Left cardiac atrium (tissue), 4 donors: ENCODE measurements around the gene RASGRP2. TPM values are rescaled to one million over a fixed set of nuclear protein-coding genes. Genes with fewer than 3 reads are reported as not detected.

Experiments used
- ATAC-seq, 2 donors: fragments of 200-7000 bp; cut with Tn5 transposase; one replicate each; pipeline ENCODE4 v1.9.1; 2020; ENCODE audit warnings: mild to moderate bottlenecking in 2 of 2, moderate library complexity in 2 of 2
- DNase-seq: peaks from one replicate; pipeline ENCODE4 v3.0.0-alpha.2; 2020
- intact Hi-C, 2 donors: fragments of 100-400 bp; cut with DNase I; formaldehyde crosslinking; loops; one replicate each; pipeline versions ENCODE4 v1.14.1 to v1.15.1; 2022 to 2023
- total RNA-seq, 2 donors: library from RNA; stranded (reverse); fragmentation: NEBNext Ultra II Directional; extraction: Animal tissue kit (Norgen Biotek cat#: 25700); gene quantifications; one replicate each; pipeline ENCODE4 v1.2.1, GENCODE V29; 2021
- donor health status: DM: no; HTN: yes; CAD: no.
- donor health status: DM: no; HTN: yes; CAD: no; lungs with severe emphysema.
- donor health status: DM: yes; HTN: yes; CAD: no.
- donor health status: Dilated cardiomyopathy.

The RASGRP2 gene
- total RNA-seq, 2 donors from 2014 or later, result 25.3 to 37.1 TPM

GRCh38 chr11:64774144-64774543 is 30.2 kb upstream of the RASGRP2 start:
- no peak for DNase-seq
- intact Hi-C loops, result no loop called here
- ATAC-seq, result no peak

- DNase-seq (no peak), ATAC-seq (no peak)
- intact Hi-C loops, result no loop called here
Measured at GRCh38 chr11:64772303-64773018, 28.5 kb upstream of the RASGRP2 start.

GRCh38 chr11:64771861-64772260 is 27.9 kb upstream of the RASGRP2 start:
- ATAC-seq (no peak), DNase-seq (no peak)
- intact Hi-C loops, result no loop called here

- DNase-seq (peak; percentile 14), ATAC-seq (no peak)
- intact Hi-C loops, result no loop called here
Measured at GRCh38 chr11:64770120-64770519, 26.2 kb upstream of the RASGRP2 start.

GRCh38 chr11:64769283-64769682 is 25.3 kb upstream of the RASGRP2 start:
- DNase-seq (no peak), ATAC-seq (no peak)
- intact Hi-C loops, result no loop called here

GRCh38 chr11:64768300-64768694 is 24.4 kb upstream of the RASGRP2 start:
- intact Hi-C loops, result no loop called here
- ATAC-seq (no peak), DNase-seq (no peak)

- peak; percentile 85 for DNase-seq
- intact Hi-C loops, result no loop called here
- ATAC-seq, result peak; percentile 4 to 10
Measured at GRCh38 chr11:64767344-64768299, 23.7 kb upstream of the RASGRP2 start.

GRCh38 chr11:64766881-64767280 is 22.9 kb upstream of the RASGRP2 start:
- ATAC-seq (no peak), DNase-seq (no peak)
- intact Hi-C loops, result no loop called here

GRCh38 chr11:64765851-64766665 is 22.1 kb upstream of the RASGRP2 start:
- ATAC-seq (no peak), DNase-seq (no peak)
- intact Hi-C loops, result no loop called here

- intact Hi-C loops, result no loop called here
- ATAC-seq, result no peak
- DNase-seq, result peak; percentile 26
Measured at GRCh38 chr11:64765291-64765850, 21.4 kb upstream of the RASGRP2 start.

GRCh38 chr11:64764753-64765152 is 20.8 kb upstream of the RASGRP2 start:
- intact Hi-C loops, result no loop called here
- DNase-seq (peak; percentile 11), ATAC-seq (no peak)

GRCh38 chr11:64764040-64764611 is 20.2 kb upstream of the RASGRP2 start:
- DNase-seq (no peak), ATAC-seq (no peak)
- intact Hi-C loops, result no loop called here

GRCh38 chr11:64763526-64764039 is 19.6 kb upstream of the RASGRP2 start:
- intact Hi-C loops, result no loop called here
- DNase-seq (peak; percentile 25), ATAC-seq (peak in 1 of 2 donors; percentile 6)

GRCh38 chr11:64762674-64763525 is 19.0 kb upstream of the RASGRP2 start:
- peak in 1 of 2 donors; percentile 10 for ATAC-seq
- peak; percentile 25 for DNase-seq
- intact Hi-C loops, result no loop called here

GRCh38 chr11:64762277-64762673 is 18.3 kb upstream of the RASGRP2 start:
- no peak for DNase-seq
- intact Hi-C loops, result no loop called here

GRCh38 chr11:64760759-64761420 is 16.9 kb upstream of the RASGRP2 start:
- intact Hi-C loops, result no loop called here

More at GRCh38 chr11:64762277-64762673, 18.3 kb upstream of the RASGRP2 start:
- ATAC-seq, result no peak

More at GRCh38 chr11:64760759-64761420, 16.9 kb upstream of the RASGRP2 start:
- no peak for ATAC-seq
- DNase-seq, result no peak
